SIG-M5 (cell line): ENCODE measurements around the gene RDH13.
"Not testable (repeated sequence)": the region's sequence is repeated elsewhere in the genome, so short reads cannot be mapped to it uniquely, and the experiment has no call there.

Experiments used
- DNase-seq: peaks from one replicate; lab custom pipeline; 2025; lab: John Stamatoyannopoulos, UW

RDH13 gene

DNA sequence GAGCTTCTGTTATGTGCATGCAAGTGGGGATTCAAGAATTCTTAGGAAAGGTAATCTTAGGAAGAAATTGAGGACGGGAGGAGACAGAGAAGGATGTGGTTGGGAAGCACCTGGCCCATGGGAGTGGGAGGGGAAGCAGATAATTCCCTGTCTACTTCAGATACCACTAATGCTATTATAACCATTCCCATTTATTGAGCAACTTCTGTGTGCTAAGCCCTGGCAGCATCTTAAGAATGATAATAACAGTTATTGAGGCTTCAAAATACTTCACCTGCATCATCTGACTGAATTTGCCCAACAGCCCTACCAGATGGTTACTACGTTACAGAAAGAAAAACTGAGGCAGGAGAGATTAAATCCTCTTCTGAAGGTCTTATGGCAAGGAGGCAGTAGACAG lies 14.2 kb upstream of the RDH13 start:
- DNase-seq, result no peak

DNA sequence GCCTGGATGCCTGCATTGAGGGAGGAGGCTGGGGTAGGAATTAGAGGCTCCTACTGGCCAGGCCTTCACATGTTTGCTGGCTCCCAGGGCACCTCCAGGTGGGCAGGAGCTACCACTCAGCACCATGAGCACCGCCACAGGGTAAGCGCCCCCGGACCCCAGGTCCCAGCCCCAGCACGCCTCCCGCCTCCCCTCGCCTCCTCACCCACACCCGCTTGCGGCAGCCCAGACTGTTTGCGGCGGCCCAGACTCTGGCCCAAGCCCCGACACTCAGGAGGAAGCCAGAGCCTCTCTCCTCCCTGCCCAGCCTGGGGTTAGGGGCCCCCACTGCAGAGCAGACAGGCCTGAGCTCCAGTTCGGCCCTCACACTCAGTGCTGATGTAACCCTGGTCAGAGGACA lies 13.4 kb upstream of the RDH13 start:
- no peak for DNase-seq

- no peak for DNase-seq
These were observed 12.5 kb upstream of the RDH13 start, which contains the start of gene EPS8L1 for GRCh38 chr19:55075371-55075998. TSS of gene EPS8L1 (plus strand) at chr19:55075869. CDS start at chr19:55076445, 576 bp downstream.

- DNase-seq, result no peak
These were observed 9.0 kb upstream of the RDH13 start for GRCh38 chr19:55071913-55072312.

DNA sequence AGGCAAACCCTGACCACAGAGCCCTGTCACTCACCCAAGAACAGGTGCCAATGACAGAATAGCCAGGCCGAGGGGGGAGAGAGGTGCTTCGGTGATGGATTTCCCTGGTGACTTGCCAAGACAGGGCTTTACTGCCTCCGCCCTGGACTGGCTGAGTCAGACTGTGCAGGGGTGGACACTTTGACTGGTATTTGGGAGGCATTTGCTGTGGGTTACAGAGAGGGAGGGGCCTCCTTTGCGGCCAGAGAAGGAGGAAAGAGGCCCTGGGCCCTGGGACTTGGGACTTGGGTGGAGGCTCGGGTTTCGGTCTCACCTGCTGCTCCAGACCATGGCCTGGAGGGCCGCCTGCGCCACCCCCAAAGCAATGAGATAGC lies 8.2 kb upstream of the RDH13 start:
- DNase-seq, result no peak

- DNase-seq, result no peak
These were observed 7.6 kb upstream of the RDH13 start for GRCh38 chr19:55070466-55071128.

DNA sequence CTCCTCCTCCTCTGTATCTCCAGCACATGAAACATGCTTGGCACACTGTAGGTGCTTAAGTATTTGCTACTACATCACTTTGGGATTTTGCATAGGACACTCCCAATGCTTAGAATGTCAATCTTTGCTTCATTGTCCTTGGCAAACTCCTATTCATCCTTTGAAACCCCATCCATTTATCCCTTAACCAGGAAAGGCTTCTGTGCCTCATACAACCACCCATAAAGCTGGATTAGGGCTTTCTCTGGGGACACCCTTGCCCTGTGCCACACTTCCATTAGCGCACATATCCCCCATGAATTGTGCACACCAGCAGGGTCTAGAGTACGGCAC lies 6.9 kb upstream of the RDH13 start:
- DNase-seq, result no peak

DNA sequence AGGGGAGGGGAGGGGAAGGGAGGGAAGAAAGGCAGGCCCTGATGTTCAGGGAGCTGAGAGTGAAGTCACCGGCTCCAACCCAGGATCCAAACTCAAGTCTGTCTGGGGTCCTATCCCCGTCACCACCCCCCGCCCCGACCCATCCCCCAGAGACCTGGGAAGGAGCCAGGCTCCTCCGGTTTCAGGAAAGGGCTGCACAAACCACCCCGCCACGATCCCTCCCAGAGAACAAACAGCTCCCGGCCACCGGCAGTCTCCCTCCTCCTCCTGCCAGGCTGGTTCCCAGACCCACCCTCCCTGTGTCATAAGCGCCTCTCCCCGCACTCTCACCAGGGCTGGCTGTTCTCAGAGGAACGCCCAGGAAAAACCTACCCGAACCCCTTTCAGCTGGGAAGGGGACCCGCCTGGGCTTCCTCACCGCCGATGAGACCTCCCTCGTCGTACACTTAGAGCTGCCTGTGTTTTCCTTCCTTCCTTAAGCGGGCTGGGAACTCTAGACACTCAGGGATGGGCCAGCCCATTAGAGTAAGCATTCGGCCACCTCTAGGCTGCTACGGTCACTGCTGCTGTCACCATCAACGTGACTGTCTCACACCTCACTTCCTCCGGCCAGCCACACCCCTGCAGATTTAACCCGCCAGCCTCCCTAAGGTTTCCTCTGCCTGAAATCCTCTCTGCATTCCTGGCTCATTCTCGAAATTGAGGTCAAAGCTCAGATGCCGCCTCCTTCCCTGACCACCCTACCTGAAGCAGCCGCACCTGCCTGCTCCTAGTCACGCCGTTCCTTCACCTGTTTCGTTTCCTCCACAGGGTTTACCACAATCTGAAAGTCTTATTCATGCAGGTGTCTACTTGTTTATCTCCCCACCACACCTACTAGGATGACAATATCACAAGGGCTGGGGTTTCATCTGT lies 6.3 kb upstream of the RDH13 start:
- no peak for DNase-seq

DNA sequence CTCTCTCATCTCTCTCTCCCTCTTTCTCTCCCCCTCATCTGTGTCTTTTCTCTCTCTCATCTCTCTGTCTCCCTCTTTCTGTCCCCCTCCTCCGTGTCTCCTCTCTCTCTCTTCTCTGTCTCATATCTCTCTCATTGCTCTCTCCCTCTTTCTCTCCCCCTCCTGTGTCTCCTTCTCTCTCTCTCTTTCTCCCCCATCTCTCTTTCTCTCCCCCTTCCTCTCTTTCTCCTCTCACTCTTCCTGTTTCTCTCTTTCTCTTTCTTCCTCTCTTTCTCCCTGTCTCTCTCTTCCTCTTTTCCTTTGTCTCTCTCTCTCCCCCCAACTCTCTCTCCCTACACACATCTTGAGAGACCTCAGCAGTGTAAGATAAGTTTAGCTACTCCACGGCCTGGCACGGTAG lies 4.9 kb upstream of the RDH13 start:
- no peak for DNase-seq

GRCh38 chr19:55066107-55066709 lies 3.3 kb upstream of the RDH13 start:
- DNase-seq, result no peak

DNA sequence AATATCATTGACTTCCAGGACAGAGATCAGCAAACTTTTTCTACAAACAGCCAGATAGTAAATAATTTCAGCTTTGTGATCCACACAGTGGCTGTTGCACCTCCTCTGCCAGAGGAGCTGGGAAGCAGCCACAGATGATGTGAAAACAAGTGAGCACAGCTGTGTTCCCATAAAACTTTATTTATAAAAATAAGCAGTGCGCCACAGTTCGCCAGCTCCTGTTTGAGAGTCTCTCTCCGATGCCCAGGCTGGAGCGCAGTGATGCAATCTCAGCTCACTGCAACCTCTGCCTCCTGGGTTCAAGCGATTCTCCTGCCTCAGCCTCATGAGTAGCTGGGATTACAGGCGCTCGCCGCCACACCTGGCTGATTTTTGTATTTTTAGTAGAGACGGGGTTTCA lies 2.6 kb upstream of the RDH13 start:
- not testable (repeated sequence) for DNase-seq

DNA sequence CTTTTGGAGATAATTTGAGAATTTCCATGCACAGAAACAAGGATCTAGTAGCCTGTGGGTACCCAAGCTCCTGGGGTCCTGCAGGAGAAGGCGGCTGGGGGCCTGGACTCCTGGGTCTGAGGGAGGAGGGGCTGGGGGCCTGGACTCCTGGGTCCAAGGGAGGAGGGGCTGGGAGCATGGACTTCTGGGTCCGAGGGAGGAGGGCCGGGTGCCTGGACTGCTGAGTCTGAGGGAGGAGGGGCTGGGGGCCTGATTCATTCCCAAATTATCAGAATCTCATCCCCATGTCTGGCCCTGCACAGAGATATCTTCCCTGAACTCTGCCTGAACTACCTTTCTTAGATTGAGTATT lies 520 bp upstream of the RDH13 start:
- no peak for DNase-seq

DNA sequence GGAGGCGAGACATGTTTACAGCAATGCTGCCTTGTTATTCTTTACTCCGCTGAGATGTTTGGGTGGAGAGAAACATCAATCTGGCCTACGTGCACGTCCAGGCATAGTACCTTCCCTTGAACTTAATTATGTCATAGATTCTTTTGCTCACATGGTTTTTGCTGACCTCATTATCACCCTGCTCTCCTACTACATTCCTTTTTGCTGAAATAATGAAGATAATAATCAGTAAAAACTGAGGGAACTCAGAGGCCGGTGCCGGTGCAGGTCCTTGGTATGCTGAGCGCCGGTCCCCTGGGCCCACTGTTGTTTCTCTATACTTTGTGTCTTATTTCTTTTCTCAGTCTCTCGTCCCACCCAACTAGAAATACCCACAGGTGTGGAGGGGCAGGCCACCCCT lies 2.7 kb downstream of the RDH13 start:
- DNase-seq, result not testable (repeated sequence)

GRCh38 chr19:55058781-55059610 lies 4.0 kb downstream of the RDH13 start:
- DNase-seq, result no peak

GRCh38 chr19:55056827-55057226 lies 6.1 kb downstream of the RDH13 start:
- no peak for DNase-seq

- DNase-seq, result no peak
These were observed 9.2 kb downstream of the RDH13 start for GRCh38 chr19:55053735-55054134.

- no peak for DNase-seq
These were observed 12.0 kb downstream of the RDH13 start for GRCh38 chr19:55050749-55051532.

- DNase-seq, result no peak
These were observed 14.5 kb downstream of the RDH13 start for GRCh38 chr19:55048446-55048845.

- DNase-seq, result no peak
These were observed 15.0 kb downstream of the RDH13 start for GRCh38 chr19:55047951-55048350.

DNA sequence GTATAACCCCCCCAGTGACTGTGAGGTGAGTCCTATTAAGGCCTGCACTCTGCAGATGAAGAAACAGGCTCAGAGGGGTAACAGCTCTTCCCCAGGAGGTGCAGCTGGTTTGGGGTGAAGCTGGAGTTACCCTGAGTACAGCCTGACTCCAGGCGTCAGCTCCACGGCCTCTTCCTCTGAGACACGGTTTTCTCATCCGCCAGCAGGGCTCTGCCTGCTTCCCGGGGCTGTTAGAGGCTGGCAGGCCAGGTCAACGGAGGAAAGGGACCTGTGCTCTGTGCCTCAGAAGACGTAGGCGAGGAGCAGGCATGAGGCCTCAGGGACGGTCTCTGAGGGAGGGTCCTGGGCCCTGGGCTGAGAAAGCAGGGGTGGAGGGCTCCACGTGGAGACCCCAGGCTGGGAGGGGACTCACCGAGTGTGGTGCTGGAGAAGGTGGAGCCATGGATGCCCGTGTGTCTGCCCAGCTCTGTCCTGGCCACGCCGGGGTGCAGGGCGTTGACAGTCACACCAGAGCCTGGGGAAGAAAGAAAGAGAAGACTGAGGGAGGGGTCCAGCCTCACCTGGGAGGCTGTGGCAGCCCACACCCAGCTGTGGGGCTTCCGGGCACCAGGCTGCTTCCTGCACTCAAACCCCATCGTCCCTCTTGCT lies 15.8 kb downstream of the RDH13 start:
- no peak for DNase-seq
